ENCODE results near the gene PPARA.

PPARA gene

DNA sequence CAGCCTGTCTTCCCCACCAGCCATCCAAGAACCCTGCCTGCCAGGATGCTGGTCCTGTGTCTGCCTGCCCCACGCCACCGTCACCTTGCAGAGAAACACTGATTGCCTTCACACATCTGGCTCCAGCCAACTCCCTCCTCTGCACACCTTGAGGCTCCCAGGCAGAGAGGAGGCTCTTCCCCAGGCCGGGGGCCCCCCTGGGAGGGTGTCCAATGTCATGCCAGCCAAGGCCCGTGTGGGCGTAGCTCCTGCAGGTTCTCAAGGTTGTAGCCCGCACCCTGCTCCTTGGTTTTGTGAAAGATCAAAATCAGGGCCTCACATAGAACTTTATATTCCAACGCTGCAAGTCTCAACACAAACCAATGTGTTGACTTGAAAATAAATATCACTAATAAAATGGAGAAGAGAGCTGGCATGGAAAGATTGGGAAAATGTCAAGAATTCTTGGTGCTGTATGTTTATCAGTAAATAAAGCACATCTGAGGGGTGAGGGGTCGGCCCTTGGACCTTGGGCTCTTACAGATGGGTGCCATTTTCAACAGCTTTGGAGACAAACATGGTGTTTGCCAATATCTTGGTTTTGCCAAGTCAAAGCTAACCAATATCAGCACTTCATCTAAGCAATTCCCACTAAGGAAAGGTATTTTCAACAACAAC lies 6.7 kb upstream of the PPARA start:
- DNase-seq (ENCODE audit: low read depth), result no peak

DNA sequence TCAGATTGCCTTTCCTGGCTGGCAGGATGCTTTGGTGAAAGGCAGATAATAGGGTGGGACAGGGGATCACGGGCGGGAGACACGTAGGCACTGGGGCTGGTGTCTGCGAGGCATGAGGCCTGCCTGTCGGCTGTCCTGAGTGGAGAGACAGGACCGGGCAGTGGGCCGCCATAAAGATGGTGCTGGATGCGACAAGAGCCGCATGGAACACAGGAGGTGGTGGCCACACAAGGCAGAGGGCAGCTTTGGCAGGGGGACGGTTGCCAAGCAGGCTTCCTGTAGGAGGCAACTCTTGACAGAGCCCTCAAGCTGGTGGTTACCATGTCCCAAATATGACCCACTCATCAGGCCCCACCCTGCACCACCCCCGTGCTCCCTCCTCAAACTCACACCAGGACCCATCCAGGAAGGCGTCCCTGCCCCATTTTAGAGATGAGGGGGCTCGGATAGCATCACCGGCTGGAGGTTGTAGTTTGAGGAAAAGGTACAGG lies 4.9 kb upstream of the PPARA start:
- no peak for DNase-seq (ENCODE audit: low read depth)

GRCh38 chr22:46145896-46146295 lies 4.4 kb upstream of the PPARA start:
- DNase-seq (ENCODE audit: low read depth), result no peak

GRCh38 chr22:46146329-46146728 lies 4.0 kb upstream of the PPARA start:
- no peak for DNase-seq (ENCODE audit: low read depth)

DNA sequence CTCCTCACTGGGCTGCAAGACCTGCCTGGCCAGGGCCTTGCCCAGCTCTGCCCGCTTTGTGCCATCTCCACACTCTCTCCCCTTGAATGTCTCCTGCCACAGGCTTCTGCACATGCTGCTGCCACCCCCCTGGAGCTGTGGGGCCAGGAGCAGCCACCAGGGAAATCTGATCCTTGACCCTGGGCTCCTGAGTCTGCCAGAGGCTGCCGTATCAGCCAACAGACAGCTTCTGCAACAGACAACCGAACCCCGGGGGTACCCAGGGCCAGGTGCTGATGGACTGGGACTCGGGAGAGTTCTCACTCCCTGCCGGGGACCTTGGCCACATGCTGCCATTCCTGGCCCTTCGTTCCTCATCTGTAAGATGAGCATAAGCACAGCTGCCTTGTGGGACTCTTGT lies 3.3 kb upstream of the PPARA start:
- no peak for DNase-seq (ENCODE audit: low read depth)

GRCh38 chr22:46147471-46148267 lies 2.7 kb upstream of the PPARA start:
- DNase-seq (ENCODE audit: low read depth), result no peak

- DNase-seq (ENCODE audit: low read depth), result no peak
Measured at GRCh38 chr22:46148336-46148735, 2.0 kb upstream of the PPARA start.

DNA sequence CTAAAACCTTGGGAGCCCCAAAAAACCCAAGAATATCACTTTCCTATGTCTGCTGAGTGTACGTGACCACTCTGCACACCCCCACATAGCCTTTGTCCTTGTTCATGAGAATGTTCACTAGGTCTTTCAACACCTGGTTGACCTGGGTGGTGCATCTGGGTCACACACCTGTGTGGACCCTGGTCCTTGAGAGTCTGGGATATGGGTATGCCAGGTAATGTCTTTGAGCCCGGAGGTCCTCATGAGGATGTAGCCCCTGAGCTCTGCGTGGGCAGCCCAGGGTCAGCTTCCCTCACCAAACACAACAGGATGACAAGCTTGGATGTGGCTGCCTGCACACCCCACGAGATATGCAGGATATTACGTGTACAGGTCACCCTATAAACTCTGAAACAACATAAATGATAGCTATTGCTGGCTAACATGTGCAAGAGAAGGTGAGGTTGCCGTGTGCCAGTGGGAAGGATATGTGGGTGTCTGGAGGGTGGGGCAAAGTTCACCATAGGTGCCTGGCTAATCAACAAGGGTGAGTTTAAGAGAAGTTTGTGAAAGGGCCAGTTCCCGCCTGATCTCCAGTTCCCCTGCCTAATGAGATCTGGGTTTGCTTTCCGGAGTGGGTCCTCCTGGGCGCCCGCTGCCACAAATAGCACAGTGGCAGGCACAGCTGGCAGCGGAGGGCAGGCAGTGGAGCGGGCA lies 1.4 kb upstream of the PPARA start:
- DNase-seq (ENCODE audit: low read depth), result no peak

DNA sequence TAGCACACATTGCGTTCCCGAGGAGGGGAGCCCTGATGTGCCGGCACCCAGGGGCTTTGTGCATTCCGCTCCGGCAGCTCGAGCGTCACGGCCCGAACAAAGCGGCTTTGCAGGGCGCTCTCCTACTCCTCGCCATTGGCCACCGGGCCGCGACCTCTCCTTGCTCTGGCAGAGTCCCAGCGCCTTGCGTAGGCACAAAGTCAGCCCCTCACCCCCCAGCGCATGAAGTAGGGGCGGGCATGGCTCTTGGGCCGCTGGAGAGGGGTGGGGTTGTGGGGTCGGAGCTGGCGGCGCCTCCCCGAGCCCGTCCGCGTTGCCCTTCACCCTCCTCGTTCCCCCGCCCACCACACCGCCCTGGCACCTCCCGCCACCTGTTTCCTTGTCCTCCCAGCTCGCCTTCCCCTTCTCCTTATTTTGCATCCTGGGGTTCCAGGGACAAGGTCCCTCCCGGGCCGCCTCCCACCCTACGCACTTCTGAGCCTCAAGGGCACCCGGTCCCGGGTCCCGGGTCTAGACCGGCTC lies 753 bp upstream of the PPARA start:
- peak; percentile 13 for DNase-seq (ENCODE audit: low read depth)

GRCh38 chr22:46150655-46151477 lies 540 bp downstream of the PPARA start:
- DNase-seq (ENCODE audit: low read depth), result peak; percentile 38

GRCh38 chr22:46153930-46154329 lies 3.6 kb downstream of the PPARA start:
- no peak for DNase-seq (ENCODE audit: low read depth)

GRCh38 chr22:46156031-46156430 lies 5.7 kb downstream of the PPARA start:
- DNase-seq (ENCODE audit: low read depth), result no peak

GRCh38 chr22:46158283-46158682 lies 8.0 kb downstream of the PPARA start:
- no peak for DNase-seq (ENCODE audit: low read depth)

GRCh38 chr22:46159212-46159611 lies 8.9 kb downstream of the PPARA start:
- no peak for DNase-seq (ENCODE audit: low read depth)

DNA sequence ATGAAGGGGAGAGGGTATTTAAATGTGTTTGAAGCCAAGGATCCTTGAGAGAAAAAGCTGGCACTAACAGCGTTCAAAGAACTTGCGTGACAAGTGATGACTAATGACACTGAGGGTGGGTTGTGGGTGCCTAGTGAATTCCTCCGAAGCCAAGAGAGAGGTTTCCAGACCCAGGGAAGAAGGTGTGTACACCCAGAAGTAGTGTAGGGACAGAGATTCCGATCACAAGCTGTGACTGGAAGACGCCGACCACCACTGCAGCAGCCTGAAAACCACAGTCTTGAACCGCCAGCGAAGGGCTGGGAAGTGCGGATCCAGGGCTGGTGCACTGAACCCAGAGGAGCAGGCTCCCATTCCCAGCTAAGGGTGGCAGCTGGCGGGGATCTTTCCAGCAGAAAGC lies 9.5 kb downstream of the PPARA start:
- DNase-seq (ENCODE audit: low read depth), result no peak

DNA sequence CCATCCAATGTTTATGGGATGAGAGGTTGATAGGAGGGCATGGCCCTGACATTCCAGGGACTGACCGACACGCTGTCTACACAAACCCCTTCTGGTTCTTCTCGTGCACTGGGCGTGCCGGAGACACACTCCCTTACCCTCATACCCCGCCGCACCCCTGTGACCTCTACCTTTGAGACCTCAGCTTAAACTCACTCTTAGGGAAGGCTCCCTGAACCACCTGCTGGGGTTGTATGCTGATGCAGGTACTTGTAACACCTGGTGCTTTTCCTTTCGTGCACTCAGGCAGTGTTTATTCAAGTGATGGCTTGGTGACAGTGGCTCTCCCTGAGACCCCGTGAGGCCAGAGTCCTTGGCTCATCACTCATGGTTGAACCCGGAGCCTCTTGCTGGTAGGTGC lies 12.0 kb downstream of the PPARA start:
- no peak for DNase-seq (ENCODE audit: low read depth)

DNA sequence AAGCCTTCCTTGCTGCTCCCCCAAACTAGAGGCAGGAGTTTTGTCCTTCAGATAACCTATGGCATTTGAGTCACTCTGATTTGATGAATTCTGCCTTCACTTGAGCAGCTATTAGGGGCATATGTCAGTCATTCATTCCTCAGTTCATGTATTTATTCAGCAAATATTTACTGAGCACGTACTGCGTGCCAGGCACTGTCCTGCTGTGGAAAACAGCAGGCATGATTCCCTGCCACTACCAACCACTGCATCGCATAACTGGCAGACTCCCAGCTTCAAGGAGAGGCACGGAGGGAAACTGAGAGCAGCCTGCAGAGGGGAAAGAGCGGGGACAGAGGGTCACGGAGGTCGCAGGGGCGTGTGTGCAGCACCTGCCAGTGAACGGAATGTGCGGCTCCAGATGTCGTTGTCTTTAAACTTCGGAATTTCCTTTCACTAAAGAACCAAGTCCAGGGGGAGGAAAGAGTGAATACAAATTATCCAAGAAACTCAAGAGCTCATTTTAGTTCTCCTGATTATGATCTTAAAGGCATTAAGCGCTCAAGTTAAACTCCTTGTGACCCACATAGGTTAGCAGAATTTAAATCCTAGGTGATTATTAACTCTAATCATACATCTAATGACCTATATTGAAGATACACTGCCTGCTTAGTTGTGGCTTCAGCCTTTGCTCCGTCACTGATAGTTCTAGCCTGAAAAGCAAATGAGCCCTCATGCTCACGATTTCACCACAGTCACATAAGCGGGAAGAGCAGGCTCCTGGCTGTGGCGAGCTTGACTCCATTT lies 12.6 kb downstream of the PPARA start:
- no peak for DNase-seq (ENCODE audit: low read depth)

DNA sequence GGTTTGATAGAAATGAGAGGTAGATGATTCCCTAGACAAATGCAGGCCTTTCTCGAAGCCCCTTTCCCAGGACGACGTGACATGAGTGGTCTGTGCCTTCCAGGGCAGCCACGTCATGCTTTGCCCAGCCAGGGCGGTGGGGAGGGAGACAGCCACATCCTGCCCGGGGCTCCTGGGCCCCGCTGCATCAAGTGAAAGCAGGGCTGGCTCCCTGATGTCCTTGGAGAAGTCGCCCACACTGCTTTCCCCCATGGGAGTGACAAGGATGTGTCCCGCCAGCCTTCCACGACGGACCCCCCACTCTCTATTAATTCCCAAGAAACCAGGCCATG lies 13.2 kb downstream of the PPARA start:
- DNase-seq (ENCODE audit: low read depth), result no peak

DNA sequence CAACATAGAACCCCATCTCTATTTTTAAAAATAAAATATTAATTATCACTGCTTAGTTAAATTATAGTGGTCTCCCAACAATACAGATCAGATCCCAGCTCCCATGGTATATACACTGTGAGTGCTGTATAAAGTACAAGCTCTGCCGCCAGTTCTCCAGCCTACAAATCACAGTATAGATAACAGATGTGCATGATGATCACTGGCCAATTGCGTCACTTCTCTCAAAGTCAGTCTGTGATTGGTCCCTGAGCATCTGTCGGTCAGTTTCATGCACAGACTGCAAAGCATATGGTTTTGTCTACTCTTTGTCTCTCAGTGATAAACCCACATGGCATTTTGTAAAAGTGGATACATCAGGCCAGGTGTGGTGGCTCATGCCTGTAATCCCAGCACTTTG lies 15.7 kb downstream of the PPARA start:
- DNase-seq (ENCODE audit: low read depth), result no peak

GRCh38 chr22:46169628-46170027 lies 19.3 kb downstream of the PPARA start:
- DNase-seq (ENCODE audit: low read depth), result no peak

DNA sequence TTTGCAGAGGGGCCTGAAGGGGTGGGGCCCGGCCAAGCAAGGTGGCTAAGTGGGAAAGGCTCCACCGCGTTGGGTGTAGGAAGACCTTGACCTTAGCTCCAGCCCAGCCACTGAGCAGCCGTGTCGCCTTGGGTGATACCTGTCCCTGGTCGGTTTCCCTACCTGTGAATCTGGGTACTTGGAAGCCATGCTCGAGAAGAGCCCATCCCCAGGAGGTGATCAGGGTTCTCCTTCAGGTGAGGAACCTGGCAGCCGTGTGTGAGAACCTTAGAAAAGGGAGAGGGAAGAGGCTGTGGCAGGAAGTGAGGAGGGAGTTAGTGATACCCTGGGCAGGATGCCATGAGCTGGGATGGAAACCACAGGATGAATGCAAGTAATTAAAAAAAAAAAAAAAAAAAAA lies 21.6 kb downstream of the PPARA start:
- DNase-seq (ENCODE audit: low read depth), result no peak
